K562 (cell line): Measurements from ENCODE around the gene PPP4R3A.

Experiments
- EZH2 ChIP-seq: IDR thresholded peaks from 2 replicates; pipeline ENCODE4 v1.6.1; 2012; ENCODE audit warnings: low read depth, mild to moderate bottlenecking, inconsistent platforms, low read length, borderline replicate concordance
- NR2C2 ChIP-seq, 2 experiments: fragments of 200-800 bp in 1 of 2; sonication (Bioruptor generic) in 1 of 2; sonication (generic) in 1 of 2; formaldehyde crosslinking in 1 of 2; IDR thresholded peaks; 2 replicates each; pipeline versions ENCODE4 v1.6.1 to v1.8.0; 2016 to 2022; ENCODE audit warnings: mild to moderate bottlenecking in 1 of 2, missing compliant biosample characterization in 1 of 2, missing genetic modification characterization in 1 of 2, missing genetic modification reagents in 1 of 2
- SIN3A ChIP-seq, 2 experiments: fragments of 150-350 bp in 1 of 2; IDR thresholded peaks; 2 replicates each; pipeline ENCODE4 v1.6.1; 2011 to 2016; ENCODE audit warnings: borderline replicate concordance in 2 of 2, low read depth in 2 of 2, low read length in 2 of 2, mild to moderate bottlenecking in 2 of 2, moderate library complexity in 2 of 2; ENCODE audit not compliant: control insufficient read depth in 1 of 2
- TF ChIP-seq, protein P1 (sequence below): sonication (generic); formaldehyde crosslinking; IDR thresholded peaks from 2 replicates; pipeline ENCODE4 v1.8.1; 2023; ENCODE audit warnings: mild to moderate bottlenecking, missing genetic modification reagents, moderate library complexity
- TF ChIP-seq, protein P2 (sequence below): sonication (generic); formaldehyde crosslinking; IDR thresholded peaks from 2 replicates; pipeline ENCODE4 v1.8.0; 2022; ENCODE audit warnings: missing genetic modification reagents, mild to moderate bottlenecking, borderline replicate concordance
- TF ChIP-seq, protein P3 (sequence below), 3 experiments: IDR thresholded peaks in 2 of 3; conservative IDR thresholded peaks in 1 of 3; 2 replicates each; pipeline ENCODE4 v1.5.1; 2011 to 2012; ENCODE audit warnings: low read length in 3 of 3, mild to moderate bottlenecking in 3 of 3, control low read depth in 2 of 3, improper control_type of control experiment in 1 of 3, inconsistent platforms in 1 of 3, low read depth in 1 of 3, mixed read lengths in 1 of 3, moderate library complexity in 1 of 3; ENCODE audit not compliant: insufficient read depth in 2 of 3
- TF ChIP-seq, protein P4 (sequence below): IDR thresholded peaks from 2 replicates; pipeline ENCODE4 v1.6.1; 2016; ENCODE audit warnings: missing genetic modification characterization, missing compliant biosample characterization

DNA sequence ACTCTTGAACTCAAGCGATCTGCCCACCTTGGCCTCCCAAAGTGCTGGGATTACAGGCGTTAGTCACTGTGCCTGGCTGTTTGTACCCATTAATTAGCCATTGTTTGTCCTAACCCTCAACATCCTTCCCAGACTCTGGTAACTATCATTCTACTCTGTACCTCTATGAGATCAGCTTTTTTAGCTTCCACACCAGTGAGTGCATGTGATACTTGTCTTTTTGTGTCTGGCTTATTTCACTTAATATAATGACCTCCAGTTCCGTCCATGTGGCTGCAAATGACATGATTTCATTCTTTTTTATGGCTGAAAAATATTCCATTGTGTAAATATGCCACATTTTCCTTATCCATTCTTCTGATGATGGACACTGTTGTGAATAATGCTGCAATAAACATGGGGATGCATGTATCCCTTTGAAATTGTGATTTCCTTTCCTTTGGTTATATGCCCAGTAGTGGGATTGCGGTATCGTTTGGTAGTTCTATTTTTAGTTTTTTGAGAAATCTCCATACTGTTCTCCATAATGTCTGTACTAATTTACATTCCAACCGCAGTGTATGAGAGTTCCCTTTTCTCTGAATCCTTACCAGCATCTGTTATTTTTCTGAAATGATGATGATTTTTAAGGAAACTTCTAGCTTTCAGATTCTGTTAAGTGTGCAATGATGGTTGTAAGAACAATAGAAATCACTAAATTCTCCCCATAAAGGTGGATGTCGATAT lies 6.7 kb upstream of the PPP4R3A start:
- TF ChIP-seq SIN3A (IDR thresholded peaks at IDR 0.05; ENCODE audit: borderline replicate concordance in 2 of 2, control insufficient read depth in 1 of 2, low read depth in 2 of 2, low read length in 2 of 2) (no peak), EZH2 (no peak), NR2C2 (CRISPR knock-in tag; IDR thresholded peaks at IDR 0.05) (no peak), NR2C2 (tag; IDR thresholded peaks at IDR 0.05) (no peak)
- TF ChIP-seq, protein P1, sequence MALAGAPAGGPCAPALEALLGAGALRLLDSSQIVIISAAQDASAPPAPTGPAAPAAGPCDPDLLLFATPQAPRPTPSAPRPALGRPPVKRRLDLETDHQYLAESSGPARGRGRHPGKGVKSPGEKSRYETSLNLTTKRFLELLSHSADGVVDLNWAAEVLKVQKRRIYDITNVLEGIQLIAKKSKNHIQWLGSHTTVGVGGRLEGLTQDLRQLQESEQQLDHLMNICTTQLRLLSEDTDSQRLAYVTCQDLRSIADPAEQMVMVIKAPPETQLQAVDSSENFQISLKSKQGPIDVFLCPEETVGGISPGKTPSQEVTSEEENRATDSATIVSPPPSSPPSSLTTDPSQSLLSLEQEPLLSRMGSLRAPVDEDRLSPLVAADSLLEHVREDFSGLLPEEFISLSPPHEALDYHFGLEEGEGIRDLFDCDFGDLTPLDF (CRISPR knock-in tag), result no peak
- TF ChIP-seq, protein P2, sequence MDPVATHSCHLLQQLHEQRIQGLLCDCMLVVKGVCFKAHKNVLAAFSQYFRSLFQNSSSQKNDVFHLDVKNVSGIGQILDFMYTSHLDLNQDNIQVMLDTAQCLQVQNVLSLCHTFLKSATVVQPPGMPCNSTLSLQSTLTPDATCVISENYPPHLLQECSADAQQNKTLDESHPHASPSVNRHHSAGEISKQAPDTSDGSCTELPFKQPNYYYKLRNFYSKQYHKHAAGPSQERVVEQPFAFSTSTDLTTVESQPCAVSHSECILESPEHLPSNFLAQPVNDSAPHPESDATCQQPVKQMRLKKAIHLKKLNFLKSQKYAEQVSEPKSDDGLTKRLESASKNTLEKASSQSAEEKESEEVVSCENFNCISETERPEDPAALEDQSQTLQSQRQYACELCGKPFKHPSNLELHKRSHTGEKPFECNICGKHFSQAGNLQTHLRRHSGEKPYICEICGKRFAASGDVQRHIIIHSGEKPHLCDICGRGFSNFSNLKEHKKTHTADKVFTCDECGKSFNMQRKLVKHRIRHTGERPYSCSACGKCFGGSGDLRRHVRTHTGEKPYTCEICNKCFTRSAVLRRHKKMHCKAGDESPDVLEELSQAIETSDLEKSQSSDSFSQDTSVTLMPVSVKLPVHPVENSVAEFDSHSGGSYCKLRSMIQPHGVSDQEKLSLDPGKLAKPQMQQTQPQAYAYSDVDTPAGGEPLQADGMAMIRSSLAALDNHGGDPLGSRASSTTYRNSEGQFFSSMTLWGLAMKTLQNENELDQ (CRISPR knock-in tag), result no peak
- TF ChIP-seq, protein P3, sequence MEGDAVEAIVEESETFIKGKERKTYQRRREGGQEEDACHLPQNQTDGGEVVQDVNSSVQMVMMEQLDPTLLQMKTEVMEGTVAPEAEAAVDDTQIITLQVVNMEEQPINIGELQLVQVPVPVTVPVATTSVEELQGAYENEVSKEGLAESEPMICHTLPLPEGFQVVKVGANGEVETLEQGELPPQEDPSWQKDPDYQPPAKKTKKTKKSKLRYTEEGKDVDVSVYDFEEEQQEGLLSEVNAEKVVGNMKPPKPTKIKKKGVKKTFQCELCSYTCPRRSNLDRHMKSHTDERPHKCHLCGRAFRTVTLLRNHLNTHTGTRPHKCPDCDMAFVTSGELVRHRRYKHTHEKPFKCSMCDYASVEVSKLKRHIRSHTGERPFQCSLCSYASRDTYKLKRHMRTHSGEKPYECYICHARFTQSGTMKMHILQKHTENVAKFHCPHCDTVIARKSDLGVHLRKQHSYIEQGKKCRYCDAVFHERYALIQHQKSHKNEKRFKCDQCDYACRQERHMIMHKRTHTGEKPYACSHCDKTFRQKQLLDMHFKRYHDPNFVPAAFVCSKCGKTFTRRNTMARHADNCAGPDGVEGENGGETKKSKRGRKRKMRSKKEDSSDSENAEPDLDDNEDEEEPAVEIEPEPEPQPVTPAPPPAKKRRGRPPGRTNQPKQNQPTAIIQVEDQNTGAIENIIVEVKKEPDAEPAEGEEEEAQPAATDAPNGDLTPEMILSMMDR (IDR thresholded peaks at IDR 0.05 in 2 of 3, conservative IDR thresholded peaks at IDR 0.05 in 1 of 3; ENCODE audit: insufficient read depth in 2 of 3, low read depth in 1 of 3, low read length in 3 of 3), result no peak
- TF ChIP-seq, protein P4, sequence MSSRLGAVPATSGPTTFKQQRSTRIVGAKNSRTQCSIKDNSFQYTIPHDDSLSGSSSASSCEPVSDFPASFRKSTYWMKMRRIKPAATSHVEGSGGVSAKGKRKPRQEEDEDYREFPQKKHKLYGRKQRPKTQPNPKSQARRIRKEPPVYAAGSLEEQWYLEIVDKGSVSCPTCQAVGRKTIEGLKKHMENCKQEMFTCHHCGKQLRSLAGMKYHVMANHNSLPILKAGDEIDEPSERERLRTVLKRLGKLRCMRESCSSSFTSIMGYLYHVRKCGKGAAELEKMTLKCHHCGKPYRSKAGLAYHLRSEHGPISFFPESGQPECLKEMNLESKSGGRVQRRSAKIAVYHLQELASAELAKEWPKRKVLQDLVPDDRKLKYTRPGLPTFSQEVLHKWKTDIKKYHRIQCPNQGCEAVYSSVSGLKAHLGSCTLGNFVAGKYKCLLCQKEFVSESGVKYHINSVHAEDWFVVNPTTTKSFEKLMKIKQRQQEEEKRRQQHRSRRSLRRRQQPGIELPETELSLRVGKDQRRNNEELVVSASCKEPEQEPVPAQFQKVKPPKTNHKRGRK, result no peak
